HPDE6-E6E7 (cell line): ENCODE results near the gene NXN.
A peak's percentile ranks its signal among the peaks of the same experiment; 100 is the strongest.
"Not testable (repeated sequence)": the region's sequence is repeated elsewhere in the genome, so short reads cannot be mapped to it uniquely, and the experiment has no call there.

Source experiments
- DNase-seq: peaks from one replicate; pipeline ENCODE4 v3.0.0; 2011; ENCODE audit warnings: missing footprints; ENCODE audit errors: extremely low spot score

NXN gene

GRCh38 chr17:953767-954166 is 25.8 kb downstream of the NXN start:
- DNase-seq, result no peak

- not testable (repeated sequence) for DNase-seq
Observed at GRCh38 chr17:952592-952991, 27.0 kb downstream of the NXN start.

DNA sequence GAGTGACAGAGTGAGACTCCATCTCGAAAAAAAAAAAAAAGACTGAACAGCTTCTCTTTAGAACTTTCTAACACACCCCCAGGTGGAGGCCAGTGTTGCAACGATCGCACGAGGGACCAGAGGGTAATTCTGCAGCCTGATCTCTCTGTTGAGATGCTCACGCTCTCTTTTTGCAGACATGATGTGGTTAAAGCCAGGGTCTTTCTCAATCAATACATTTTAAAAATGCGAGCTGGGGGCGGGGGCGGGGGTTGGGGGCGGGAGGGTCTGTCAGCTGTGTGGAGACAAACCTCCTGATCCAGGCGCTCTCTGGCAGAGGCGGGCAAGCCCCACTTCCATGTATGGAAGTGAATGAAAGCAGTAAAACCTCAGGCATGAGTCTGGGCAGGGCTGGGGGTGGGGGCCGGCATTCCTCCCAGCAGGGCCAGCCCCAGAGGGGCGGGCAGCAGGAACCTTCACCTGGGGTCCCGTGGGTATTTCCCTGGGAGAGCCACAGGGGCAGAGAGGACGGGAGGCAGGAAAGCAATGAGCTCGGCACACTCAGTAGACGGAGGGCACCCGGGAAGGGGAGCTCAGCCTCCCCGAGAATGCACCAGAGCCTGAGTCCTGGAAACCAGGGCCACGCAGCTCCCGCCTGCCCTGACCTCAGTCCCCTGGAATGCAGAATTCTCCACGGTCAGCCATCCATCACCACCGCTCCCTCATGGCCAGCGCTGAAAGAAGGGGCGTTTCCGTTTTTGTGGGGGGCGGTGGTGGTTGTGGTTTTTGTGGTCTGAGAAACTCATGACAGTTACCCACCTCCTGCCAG is 28.0 kb downstream of the NXN start:
- peak; percentile 73 for DNase-seq

- DNase-seq, result no peak
Observed at GRCh38 chr17:949623-950303, 29.8 kb downstream of the NXN start.

DNA sequence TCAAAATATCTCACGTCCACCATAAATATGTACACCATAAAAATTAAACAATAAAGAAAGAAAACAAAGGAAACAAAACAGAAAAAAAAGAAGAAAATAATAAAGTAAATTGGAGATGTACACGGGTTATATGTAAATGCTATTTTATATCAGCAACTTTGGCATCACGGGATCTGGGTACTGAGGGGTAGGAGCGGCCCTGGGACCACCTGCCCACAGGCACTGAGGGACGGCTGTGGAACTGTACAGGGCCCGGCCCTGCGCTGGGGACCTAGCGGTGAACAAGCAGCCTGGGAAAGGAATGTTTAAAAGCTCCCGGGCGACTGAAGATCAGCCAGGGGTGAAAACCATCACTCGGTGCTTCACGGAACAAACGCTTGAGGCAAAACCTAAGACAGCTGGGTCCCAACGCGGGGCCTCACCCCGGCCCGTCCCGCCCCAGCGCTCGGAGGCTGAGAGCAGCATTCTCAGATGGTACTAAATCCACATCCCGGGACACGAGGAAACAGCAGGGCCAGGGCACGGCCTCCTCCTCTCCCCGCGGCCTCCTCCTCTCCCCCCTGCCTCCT is 31.2 kb downstream of the NXN start:
- DNase-seq, result no peak

- no peak for DNase-seq
Observed at GRCh38 chr17:946510-947236, 32.9 kb downstream of the NXN start.

- no peak for DNase-seq
Observed at GRCh38 chr17:945672-946071, 33.9 kb downstream of the NXN start.

- DNase-seq, result no peak
Observed at GRCh38 chr17:944266-944826, 35.2 kb downstream of the NXN start.

- DNase-seq, result no peak
Observed at GRCh38 chr17:935485-935884, 44.1 kb downstream of the NXN start.

DNA sequence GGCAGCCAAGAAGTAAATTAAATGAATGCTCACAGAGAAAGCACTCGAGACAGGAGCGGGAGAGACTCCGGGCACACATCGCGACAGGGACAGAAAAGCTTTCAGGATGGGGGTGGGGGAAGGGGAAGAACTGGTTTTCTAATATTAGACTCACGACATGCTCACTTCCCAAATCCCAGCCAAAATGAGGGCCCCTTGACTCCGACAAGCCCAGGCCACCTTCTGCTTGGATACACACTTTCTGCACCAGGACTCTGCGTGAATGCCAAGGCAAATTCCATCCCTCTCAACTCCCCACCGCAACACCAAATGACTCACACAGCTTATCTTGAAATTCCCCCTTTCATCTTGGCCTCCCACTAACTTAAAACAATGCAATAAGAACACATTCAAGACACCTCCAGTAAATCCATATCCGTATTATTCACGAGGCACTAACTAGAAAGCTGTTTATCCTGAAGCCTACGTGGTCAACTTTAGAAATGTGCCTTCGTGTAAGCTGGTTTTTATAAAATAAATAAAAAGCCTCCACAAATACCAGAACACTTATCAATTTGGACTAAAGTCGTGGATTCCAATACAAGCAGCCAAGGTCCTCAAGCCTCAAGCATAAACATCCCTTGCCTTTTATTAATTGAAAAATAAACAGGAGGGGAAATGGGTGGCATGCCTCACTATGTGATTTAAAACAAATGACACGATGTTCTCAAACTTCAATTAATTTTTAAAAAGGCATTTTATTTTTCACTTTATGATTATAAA is 46.1 kb downstream of the NXN start:
- peak; percentile 87 for DNase-seq

DNA sequence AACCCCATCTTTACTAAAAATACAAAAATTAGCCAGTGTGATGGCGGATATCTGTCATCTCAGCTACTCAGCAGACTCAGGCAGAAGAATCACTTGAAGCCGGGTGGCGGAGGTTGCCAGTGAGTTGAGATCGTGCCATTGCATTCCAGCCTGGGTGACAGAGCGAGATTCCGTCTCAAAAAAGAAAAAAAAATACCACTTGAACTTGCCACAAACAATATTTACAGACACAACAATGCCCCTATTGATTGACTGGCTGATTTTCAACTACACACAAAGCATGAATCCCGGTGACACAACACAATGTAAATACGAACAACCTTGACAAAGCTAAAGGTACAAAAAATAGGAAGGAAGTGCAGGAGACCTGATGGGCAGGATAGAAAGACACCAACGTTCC is 49.3 kb downstream of the NXN start:
- no peak for DNase-seq

- DNase-seq, result no peak
Observed at GRCh38 chr17:929586-929985, 50.0 kb downstream of the NXN start.

GRCh38 chr17:927611-928461 is 51.7 kb downstream of the NXN start:
- DNase-seq, result peak; percentile 74

DNA sequence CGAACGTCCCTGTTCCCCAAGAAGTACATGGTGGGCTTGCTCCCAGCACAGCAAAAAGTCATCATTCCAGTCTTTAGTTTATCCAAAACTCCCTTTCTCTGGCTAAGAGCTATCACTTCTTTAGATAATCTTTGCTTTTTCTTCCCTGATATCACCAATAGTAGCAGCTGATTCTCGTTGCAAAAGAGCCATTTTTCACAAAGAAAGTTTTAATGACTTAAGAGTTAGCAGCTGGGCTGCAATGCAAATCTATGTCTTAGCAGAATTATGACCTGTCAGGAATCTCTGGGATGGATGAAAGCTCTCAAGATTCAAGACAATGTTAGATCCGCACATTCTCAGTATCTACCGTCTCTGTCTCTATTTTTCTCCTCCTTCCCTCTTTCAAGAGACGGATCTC is 53.8 kb downstream of the NXN start:
- DNase-seq, result no peak

GRCh38 chr17:924711-925475 is 54.7 kb downstream of the NXN start:
- peak; percentile 89 for DNase-seq

DNA sequence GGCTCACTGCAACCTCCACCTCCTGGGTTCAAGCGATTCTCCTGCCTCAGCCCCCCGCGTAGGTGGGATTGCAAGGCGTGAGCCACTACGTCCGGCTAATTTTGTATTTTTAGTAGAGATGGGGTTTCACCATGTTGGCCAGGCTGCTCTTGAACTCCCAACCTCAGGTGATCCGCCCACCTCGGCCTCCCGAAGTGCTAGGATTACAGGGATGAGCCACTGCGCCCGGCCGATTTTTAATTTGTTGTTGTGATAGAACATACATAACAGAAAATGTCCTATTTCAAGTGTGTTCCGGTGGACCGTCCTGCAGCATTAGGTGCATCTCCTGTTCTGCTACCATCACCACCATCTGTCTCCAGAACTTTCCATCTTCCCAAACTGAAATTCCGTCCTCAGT is 55.3 kb downstream of the NXN start:
- not testable (repeated sequence) for DNase-seq

GRCh38 chr17:923633-924032 is 55.9 kb downstream of the NXN start:
- DNase-seq, result no peak

DNA sequence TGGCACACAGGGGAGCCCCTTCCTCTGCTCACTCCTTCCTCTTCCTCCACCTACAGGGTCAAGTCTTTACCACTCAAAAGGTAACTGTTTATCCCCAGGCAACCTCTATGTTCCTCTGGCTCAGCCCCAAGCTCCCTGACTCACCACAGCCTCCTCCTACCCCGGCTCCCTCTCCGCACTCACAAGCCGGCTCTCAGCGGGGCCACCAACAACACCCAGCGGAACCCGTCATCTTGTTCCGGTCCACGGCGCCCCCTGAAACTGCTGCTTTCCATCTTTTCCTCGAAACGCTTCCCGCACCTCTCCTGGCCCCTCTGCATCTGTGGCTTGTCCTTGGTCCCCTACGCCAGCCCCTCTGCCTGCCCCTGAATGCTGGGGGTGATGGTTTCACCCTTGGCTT is 58.4 kb downstream of the NXN start:
- peak; percentile 91 for DNase-seq

DNA sequence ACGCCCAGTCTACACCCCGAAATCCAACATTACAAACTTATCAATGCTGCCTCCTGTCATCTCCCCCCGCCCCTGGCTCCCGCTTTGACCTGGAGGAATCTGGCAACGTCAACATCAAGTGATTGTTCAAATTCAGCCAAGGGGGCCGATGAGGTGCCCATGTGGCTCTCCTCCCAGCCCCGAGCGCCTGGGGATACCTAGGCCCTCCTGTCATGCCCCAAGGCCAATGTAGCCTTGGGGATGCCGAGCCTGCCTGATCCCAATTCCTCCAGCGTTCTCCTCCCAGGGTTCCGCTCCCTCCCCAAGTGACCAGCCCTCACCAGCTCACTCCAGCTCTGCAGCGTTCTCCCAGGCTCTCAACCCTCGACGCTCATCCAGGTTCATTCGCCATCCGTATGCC is 59.4 kb downstream of the NXN start:
- DNase-seq, result no peak
